Inflammatory macrophage (primary cell): ENCODE data around the gene APOA4.

ENCODE experiments used
- DNase-seq, 2 donors: peaks; one replicate each; pipeline ENCODE4 v3.0.0-alpha.2; 2020 to 2022

APOA4 gene

GRCh38 chr11:116773203-116774097 lies 49.7 kb downstream of the APOA4 start:
- DNase-seq, result peak; percentile 65 to 68

DNA sequence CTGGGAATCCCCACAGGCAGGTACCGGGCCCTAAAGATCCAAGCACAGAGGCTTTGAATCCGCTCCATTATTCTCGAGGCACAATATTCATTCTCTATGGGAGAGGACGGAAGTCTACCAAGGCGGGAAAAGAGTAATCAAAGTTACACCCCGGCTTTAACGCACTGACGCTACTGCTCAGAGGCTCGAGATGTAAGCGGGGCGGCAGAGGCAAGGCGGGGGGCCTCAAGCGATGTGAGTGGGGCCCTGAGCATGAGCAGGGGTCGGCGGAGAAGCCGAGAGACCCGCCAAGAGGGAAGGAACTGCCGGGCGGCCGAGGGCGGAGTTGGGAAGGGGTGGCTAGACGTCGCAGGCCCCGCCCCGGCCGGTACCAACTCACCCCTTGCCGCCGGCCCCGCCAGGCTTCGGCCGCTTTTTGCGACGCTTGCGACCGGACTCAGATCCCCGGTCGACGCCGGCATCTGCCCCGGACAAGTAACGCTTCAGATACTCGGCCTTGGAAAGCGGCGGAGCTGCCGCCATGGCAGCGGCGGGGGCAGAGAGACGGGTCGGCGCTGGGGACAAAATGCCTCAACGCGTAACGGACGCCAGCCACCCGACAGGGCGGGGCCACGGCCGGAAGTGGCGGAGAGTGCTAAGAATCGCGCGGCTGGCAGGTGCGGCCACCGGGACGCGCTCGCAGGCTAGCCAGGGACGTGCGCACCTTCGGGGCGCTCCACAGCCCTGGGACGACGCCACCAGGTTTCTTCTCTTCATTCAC lies 50.5 kb downstream of the APOA4 start, which contains the start of gene BUD13:
Gene BUD13, minus strand, starts transcription at position 545 of the 760 bp plus-strand sequence. Its CDS starts 23 bp downstream, at position 522.
- DNase-seq, result peak; percentile 90

DNA sequence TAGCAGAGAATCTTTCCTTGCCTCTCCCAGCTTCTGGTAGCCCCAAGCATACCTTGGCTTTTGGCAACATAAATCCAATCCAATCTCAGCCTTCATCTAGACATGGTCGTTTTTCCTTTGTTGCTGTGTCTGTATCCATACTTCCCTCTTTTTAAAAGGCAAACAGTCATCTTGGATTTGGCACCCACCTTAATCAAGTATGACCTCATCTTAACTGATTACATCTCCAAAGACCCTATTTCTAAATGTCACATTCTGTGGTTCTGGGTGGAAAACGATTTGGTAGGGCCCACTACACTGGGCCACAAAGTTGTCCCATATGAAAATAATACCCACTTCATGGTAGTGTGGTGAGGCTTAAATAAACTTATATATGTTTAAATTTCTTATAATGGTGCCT lies 51.2 kb downstream of the APOA4 start:
- no peak for DNase-seq
